Measurements from ENCODE around the gene DPEP2.
"Not testable (repeated sequence)": the region's sequence is repeated elsewhere in the genome, so short reads cannot be mapped to it uniquely, and the experiment has no call there.

DPEP2 gene

DNA sequence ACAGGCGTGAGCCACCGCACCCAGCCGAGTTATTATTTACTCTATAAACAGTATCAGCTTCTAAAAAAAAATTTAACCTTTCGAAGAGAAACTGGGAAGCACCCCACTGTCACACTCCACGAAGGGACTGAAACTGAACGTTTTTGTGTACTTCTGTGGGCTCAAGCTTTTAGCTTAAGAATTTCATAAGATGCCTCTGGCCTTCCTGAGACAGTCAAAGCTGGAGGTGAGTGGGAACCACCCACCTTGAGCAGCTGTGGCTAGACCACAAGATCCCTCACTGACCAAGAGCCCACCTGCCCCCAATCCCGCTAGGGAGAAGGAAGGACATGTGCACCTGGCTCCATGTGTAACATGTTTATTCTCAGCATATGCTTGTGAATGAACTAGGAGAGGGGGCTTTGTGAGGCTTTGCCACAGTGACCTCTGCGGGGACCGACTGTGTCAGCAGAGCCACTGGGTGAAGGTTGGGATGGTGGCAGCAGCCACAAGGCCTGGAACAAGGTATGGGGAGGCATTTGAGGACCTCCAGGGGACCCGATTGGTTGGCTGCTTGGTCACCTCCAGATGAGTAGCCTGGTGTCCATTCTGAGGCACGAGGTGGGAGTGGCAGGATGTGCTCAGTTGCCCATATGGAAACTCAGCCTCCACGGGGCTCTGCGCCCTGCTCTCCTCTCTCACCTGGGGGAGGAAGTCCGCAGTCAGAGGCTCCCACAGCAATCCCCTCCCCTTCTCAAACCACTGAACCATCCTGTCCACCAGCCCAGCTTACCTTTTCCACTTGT is 23.8 kb downstream of the DPEP2 start:
- DNase-seq (ENCODE audit: low read depth): no peak

GRCh38 chr16:67972285-67972684 is 27.0 kb downstream of the DPEP2 start:
- DNase-seq (ENCODE audit: low read depth): not testable (repeated sequence)

DNA sequence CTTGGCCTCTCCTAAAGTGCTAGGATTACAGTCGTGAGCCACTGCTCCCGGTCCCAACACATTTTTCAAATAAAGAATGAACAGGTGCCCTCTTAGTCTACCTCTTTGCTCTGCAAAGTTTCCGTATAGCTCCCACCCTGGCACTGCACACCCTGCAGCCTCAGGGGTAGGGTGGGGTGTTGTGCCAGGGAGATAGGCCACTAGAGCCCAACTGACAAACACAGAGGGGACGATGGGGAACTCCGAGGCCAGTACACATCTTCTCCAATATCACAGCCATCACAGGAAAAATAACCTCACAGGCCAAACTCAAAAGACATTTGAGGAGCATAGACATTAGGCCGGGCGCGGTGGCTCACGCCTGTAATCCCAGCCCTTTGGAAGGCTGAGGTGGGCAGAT is 28.2 kb downstream of the DPEP2 start:
- no peak for DNase-seq (ENCODE audit: low read depth)

DNA sequence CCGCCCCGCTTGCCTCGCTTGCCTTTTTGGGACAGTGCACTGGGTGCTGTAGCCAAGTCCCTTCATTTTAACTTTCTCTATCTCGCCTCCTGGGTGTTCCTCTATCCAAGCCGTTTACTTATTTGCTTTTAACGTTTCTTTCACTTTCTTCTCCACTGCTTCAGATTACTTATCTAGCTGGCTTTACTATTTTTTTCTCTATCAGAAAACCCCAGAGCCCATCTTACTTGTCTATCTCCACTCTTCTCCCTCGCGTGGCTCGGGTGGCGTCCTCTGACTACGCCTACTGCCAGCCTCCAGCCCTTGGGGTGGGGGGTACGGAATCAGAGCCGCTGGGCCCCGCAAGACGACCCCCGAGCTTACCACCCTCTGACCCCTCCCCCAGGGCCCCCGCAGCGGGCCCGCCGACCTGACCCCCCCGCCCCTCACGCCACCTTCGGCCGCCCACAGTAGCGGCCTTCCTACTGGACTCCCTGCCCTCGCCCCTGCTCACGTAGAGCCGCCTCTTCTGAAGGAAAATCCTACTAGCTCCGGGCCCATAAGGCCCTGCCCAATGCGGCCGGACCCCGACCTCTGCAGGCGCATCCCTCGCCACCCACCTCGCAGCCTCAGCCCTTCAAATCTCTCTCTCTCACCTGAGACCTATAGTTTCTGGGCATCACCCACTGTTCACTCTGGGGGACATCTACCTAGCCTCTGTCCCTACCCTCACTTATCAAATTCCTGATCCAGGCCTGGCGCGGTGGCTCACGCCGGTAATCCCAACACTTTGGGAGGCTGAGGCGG is 29.8 kb downstream of the DPEP2 start:
- no peak for DNase-seq (ENCODE audit: low read depth)

DNA sequence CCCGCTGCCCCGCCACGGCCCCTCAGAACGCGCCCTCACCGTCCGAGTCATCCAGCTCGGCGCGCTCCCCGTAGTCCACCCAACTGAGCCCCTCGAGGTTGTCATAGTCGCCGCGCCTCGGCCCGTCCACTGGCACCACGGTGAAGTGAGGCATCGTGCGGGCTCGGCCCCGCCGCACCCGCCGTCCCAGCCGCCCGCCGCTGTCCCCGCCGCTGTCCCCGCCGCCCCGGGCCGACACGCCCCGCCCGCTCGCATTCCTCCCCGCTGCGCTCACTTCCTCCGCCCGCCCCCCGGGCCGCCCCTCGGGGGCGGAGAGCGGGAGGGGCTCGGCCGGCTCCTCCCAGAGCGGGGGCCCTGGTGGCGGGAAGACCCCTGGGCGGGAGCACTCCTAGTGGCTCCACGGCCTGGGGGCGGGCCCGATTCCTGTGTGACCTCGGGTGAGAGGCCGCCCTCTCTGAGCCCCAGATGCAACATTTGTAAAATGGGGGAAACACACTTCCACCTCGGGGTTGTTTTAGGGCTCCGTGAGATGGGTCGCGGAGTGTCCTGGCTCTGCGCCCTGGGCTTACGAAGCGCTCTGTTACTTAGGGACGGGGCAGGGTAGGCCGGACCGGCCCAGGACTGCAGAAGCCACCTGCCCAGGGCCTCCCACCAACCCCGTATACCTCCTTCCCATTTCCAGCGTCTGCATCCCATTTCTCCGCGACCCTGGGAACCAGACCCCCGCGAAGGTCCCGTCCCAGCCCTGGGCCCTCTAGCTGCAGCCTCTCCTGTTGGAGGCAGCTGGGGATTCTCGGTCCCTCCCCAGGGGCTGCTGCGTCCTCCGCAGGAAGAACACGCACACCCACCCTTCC is 30.7 kb downstream of the DPEP2 start, which contains the start of gene SLC12A4:
SLC12A4 (minus strand) TSS at position 238 of the 854 bp plus-strand sequence; CDS start at position 154, 84 bp downstream.
- DNase-seq (ENCODE audit: low read depth): peak; percentile 84

- DNase-seq (ENCODE audit: low read depth): peak; percentile 24
These were observed 31.3 kb downstream of the DPEP2 start for GRCh38 chr16:67967958-67968399.

- no peak for DNase-seq (ENCODE audit: low read depth)
These were observed 31.9 kb downstream of the DPEP2 start for GRCh38 chr16:67967183-67967957.

- DNase-seq (ENCODE audit: low read depth): no peak
These were observed 32.6 kb downstream of the DPEP2 start for GRCh38 chr16:67966549-67967182.

DNA sequence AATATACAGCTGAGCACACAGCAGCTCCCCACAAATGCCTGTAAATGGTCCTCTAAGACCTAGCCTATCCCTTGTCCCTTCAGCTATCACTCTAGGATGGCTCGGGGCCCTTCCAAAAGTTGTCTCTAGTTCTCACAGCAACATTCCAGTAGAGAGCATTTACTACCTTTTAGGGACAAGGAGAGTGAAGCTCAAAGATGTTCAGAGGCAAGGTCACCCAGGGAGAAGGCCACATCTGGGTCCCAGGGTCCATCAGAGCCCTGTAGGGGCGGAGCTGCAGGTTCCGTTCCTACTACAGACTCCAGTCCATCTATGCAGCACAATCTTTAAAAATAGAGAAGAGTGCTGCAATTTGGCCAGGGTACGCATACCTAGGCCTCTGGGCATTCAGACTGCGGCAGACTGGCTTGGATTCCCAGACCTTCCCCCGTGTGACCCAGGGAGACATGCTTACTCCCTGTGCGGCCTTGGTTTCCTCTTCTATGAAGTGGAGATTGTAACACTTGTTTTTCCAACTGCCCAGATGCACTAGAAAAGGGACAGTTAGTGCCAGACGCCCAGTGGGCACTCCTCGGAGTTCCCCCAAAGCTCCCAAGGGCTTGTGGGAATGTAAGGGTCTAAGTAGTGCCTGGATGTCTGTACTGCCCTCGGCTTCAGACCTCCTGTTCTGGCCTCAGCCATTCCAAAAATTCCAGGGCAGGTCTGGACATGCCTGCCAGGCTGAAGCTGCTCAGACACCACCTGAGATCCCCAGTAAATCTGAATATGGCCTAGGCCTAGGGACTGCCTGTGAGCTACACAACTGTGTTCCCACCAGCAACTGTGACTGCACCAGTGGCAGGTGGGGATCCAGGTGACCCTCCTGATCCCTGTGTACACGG is 33.4 kb downstream of the DPEP2 start:
- no peak for DNase-seq (ENCODE audit: low read depth)

DNA sequence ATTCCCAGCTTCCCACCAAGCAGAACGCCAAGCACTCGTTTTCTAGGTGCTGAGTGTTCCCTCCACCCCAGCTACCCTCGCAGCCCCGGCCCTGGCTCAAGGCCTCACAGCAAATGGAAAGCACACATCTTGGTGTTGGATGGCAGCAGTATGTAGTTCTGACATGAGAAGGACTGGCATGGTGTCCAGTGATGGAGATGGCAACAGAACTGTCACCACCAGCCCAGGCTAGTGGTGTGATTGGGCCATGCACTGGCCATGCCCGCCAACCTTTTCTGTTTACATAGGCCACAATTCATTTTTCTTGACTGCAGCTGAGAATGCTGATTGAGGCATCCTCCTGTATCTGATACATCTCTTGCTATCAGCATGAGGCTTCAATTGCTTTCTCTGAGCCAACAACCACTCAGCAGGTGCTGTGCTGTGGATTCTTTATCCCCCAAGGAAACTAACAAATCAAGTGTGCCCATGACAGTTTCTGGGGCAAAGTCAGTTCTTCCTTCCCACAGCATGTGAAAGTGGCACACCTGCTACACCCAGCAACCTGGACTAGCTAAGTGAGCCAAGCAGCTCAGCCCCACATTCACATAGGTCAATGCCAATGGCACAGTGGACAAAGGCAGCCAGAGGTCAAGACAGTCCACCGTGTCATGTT is 34.7 kb downstream of the DPEP2 start:
- no peak for DNase-seq (ENCODE audit: low read depth)

DNA sequence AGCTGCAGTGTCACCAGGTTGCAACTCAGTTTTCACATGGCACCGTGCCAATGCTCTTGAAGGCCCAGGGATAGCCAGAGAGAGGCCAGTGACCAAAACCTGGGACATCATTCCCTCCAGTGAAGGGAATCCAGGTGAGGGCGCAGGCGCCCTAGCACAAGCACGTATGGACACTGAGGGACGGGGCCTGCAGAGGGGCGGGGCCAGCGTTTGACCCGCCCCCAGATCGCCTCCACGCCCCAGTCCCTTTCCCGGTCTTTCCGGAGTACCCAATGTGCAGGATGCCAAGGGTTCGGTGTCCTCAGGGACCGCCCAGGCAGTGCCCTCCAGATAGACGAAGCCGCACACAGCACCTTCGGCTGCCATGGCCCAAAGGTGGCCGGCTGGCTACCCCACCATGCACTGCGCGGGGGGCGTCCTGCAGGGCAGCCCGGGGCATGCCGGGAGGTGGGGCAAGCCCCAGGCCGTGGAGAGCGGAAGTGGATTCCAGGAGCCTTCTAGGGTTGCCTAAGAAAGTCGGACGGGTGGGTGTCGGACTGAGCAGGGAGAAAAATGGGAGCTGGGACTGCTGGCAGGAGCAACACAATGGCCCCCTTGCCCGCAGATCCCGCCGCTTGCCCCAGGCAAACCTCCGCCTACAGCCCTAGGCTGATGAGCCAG is 35.5 kb downstream of the DPEP2 start:
- DNase-seq (ENCODE audit: low read depth): no peak

DNA sequence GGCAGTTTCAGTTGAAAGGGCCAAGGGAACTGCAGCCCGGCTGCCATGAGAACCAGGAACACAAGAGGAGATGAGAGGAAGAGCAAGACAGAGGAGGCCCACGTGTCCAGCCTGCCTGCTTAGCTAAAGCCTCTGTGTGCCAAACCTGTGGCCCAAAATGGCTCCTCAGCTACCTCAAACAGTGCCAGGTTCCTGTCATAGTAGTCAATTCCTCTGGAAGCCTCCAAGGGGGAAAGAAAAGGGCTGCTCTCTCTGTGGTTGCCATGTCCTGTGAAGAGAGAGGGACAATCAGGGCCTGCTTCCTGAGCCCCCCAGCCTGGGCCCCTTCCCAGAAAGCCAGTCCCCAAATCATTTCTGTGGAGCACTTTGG is 36.0 kb downstream of the DPEP2 start:
- DNase-seq (ENCODE audit: low read depth): no peak

- DNase-seq (ENCODE audit: low read depth): no peak
These were observed 37.1 kb downstream of the DPEP2 start for GRCh38 chr16:67962135-67962534.

DNA sequence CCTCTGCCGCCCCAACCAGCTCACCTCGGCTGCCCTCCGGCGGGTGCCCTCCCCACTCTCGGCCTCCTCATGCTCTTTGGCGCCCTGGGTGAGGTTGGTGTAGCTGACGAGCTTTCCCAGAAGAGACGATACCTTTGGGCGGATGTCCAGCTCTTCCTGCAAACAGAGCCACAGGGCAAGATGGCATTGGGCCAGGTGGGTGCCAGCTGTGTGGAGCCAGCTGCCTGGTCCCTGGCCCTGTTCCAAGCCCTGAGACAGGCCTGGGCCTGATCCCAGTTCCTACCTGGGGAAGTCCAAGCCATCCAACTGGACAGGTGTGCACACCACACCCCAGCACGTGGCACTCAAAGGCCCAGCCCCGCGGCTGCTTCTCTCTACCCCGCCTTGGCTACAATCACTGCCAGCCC is 37.7 kb downstream of the DPEP2 start:
- no peak for DNase-seq (ENCODE audit: low read depth)

- no peak for DNase-seq (ENCODE audit: low read depth)
These were observed 39.6 kb downstream of the DPEP2 start for GRCh38 chr16:67959536-67960329.

DNA sequence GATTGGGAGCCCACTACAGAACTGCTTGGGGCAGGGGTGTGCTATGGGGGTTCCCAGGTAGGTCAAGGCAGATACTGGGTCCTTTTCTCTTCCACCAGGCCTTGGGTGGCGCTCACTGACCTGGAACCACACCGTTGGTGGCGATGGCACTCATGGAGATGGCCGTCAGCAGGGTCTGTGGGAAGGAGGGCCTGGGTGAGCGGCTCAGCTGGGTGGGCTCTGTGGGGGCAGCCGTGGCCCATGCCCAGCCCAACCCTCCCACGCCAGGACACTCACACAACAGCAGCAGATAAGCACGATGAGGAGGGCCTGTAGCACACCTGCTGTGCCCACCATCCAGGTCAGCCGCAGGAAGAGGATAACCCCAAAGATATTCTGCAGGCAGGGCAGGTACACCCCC is 41.7 kb downstream of the DPEP2 start:
- DNase-seq (ENCODE audit: low read depth): no peak

GRCh38 chr16:67954421-67955196 is 44.7 kb downstream of the DPEP2 start:
- DNase-seq (ENCODE audit: low read depth): no peak
